Activated effector memory CD4-positive, alpha-beta T cell treated with anti-CD3 and anti-CD28 coated beads, Interleukin-2, amount 50 U/mL, for 16 hours (primary cell): ENCODE measurements around the gene RPS15.
"Not testable (repeated sequence)": the region's sequence is repeated elsewhere in the genome, so short reads cannot be mapped to it uniquely, and the experiment has no call there.

ENCODE experiments used
- DNase-seq: peaks from one replicate; pipeline ENCODE4 v3.0.0-alpha.2; 2020

Gene RPS15

DNA sequence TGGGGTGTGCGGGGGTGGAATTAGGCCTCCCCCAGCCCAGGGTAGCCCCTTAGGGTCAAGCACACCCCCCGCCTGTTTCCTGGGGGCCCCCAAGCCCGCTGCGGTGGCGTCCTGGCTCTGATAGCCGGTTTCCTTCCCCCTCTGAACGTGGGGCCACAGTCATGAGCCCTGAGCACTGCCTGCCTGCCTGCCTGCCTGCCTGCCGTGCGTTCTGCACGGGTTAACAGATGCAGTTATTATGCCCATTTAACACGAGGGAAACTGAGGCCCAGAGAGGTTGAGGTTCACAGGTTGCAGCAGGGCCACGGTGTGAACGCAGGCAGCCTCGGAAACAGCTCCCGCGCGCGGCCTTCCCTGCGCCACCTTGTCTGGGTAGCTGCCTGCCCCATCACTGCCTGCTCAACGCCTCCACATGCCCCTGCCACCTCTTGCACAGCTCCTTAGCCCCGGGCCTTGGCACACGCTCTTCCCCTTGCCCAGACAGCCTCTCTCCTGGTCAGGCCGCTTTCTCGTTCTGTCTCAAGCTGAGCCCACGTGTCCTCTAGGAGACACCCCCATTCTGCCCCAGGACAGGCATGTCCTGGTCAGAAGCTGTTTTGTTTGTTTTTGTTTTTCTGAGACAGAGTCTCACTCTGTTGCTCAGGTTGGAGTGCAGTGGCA lies 35.7 kb upstream of the RPS15 start:
- DNase-seq: no peak

DNA sequence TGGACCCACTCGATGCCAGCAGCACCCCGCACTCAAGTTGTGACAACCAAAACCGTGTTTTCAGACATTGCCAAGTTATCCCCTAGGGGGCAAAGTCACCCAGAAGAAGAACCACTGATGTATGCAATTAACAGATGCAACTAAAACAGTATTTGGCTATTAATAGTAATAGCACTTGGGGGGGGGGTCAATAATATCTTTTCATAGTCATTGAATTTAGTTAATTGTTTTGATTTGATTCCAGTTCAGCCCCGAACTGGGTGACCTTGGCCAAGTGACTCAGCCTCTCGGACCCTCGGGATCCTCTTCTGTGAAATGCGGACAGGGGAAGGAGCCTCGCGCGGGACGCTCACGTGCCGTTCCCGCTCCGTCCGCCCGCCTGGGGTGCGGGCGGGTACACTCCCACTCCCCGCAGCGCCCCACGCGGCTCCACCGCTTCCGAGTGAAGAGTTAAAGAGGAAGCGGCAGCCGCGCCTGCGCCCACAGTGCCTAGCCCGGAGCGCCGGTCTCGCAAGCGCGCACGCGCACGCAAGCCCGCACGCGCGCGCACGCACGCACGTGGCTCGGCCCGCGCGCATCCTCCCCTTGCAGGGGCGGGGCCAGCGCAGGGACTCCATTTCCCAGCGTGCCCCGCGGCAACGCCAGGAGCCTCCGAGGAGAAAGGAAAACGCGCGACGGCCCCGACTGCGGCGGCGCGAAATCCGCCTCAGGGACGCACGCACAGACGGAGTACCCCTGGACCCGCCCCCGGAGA lies 31.2 kb upstream of the RPS15 start:
- peak; percentile 100 for DNase-seq

DNA sequence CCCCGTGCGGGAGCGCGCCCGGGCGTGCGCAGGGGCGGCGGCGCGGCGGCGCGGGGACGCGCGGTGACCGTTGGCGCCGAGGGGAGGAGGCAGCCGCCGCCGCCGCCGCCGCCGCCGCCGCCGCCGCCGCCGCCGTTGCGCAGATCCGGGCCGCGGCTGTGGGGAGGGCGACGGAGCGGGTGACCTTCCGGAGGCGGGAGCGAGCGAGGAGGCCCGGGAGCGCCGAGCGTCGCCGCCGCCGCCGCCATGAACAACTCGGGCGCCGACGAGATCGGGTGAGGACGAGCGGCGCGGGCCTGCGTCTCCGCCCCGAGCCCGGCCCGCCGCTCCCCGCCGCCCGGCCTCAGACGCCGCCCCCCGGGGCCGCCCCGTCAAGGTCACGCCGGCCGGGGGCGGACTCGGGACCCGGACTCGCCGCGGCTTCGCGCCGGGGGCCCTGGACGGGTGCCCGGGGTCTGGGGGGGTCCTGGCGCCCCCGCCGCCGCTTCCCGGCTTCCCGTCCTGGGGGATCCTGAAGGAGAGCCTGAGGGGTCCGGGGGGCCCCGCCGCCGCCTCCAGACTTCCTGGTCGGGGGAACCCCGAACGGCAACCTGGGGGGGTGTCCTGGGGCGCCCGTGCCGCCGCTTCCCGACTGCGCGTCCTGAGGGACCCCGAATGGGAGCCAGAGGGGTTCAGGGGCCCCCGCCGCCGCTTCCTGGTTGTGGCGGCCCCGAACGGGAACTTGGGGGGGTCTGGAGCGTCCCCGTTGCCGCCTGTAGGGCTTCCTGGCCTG lies 30.5 kb upstream of the RPS15 start, which contains the start of gene DAZAP1:
Gene DAZAP1 (plus strand): TSS at position 59 of the 772 bp plus-strand sequence. CDS start 188 bp downstream, at position 247.
- DNase-seq: no peak

DNA sequence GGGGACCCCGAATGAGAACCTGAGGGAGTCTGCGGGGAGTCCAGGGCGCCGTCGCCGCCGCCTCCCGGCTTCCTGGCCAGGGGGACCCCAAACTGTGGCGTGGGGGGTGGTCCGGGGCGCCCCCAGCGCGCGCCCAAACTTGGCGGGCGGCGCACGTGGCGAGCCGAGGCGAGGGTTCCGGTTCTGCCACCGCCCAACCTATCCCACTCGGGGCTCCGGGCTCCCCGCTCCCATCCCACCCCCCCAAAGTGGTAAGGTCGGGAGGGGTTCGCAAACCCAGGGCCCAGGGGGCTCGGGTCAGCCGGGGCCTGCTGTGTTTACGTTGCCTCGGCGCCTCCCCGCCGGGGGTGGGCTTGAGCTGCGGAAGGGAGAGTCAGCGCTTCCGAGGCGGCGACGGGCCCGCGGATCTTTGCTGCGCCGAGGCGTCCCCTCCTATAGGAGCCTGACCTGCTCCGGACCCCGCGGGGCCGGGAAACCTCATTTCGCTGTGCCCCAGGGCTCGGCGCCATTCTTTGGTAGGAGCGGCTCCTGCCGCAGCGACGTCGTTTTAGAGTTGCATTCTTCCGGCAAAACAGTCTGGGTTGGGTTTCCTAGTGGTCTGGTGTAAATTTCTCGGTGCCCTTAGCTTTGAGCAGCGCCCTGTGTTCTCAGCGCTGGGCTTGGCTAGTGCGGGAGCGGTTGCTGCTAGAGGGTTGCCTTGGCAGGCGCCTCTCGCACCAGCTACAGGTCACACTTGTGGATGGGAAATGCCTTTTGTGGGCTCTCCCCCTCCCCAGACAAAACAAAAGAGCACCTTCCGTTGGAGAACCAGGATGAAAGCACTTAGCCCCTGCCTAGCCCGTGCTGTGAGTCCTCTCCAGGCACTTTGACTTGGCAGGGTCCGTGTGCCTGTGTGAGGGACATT lies 29.6 kb upstream of the RPS15 start:
- DNase-seq: peak; percentile 86

DNA sequence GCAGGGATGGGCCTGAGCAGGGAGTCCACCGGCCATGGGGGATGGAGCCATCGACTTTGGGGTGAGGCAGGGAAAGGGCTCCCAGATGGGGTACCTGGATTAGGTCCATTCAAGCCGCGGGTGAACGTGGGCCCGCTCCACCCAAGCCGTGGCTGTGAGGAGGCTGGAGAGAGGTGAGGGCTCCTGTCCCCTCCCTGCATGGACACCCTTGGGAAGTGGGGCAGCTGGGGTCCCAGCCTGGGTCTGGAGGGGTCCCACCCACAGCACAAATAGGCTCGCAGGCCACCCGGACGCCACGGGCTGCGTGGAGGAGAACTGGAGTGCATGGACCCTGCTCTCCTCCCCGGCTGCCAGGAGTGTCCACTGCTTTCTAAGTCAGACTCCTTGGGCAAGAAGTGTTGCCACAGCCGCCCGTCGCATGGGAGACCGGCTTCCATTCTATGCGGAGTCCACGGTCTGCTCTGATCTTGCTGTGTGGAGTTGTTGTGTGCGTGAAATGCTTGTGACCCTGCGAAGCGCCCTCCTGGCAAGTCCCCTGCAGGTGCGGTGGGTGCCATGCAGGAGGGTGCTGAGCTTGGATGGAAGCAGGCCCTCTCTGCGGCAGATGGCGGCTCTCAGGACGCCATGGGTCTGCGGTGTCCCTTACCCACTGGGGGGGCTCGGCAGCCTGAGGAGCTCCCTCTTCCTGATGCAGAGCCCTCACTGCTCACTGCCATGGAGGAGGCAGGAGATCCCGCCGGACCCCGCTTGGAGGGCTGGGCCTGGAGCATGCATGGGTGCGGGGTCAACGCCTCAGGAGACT lies 28.8 kb upstream of the RPS15 start:
- DNase-seq: no peak

DNA sequence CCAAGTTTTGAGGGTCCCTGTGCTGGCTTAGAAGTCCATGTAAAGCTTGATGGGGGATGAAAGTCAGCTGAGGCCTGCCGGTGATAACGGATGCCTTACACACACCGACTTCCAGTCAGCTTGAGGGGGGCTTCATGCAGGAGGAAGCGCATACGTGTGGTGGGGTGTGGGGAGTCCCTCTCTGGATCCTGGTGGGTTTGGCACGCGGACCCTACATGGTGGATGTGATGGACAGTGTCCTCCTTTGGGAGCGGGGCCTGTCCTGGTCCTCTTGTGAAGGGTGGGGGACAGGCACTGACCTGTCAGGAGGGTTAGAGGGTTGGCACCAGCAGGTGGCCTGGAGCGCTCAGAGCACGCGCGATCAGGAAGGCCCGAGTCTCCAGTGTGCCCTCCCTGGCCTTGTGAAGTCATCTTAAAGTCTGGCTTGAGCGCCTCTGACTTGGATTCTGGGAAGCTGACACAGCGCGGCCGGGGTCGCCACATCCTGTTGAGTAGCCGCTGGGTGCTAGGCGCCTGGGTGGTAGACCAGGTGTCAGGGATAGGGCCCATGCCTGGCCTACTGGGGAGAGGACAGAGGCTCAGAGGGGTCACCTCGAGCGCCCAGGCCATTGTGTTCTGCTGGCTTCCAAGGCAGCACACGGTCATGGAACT lies 27.9 kb upstream of the RPS15 start:
- no peak for DNase-seq

DNA sequence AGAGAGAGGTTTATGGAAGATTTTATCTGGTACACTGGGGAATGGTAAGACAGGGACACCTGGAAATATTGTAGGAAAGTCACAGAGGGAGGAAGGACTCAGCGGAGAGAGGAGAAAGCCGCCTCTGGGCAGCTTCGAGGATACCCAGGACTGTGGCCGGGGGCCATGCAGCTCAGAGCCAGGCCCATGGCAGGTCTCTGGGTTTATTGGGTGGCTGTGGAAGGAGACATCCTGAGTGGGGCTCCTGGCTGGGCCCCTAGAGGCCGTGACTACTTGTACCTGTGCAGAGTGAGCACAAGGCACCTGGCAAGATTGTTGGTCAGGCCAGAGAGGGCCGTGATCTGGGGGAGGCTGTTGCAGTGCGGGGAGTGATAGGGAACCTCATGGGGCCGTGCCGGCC lies 27.4 kb upstream of the RPS15 start:
- DNase-seq: no peak

DNA sequence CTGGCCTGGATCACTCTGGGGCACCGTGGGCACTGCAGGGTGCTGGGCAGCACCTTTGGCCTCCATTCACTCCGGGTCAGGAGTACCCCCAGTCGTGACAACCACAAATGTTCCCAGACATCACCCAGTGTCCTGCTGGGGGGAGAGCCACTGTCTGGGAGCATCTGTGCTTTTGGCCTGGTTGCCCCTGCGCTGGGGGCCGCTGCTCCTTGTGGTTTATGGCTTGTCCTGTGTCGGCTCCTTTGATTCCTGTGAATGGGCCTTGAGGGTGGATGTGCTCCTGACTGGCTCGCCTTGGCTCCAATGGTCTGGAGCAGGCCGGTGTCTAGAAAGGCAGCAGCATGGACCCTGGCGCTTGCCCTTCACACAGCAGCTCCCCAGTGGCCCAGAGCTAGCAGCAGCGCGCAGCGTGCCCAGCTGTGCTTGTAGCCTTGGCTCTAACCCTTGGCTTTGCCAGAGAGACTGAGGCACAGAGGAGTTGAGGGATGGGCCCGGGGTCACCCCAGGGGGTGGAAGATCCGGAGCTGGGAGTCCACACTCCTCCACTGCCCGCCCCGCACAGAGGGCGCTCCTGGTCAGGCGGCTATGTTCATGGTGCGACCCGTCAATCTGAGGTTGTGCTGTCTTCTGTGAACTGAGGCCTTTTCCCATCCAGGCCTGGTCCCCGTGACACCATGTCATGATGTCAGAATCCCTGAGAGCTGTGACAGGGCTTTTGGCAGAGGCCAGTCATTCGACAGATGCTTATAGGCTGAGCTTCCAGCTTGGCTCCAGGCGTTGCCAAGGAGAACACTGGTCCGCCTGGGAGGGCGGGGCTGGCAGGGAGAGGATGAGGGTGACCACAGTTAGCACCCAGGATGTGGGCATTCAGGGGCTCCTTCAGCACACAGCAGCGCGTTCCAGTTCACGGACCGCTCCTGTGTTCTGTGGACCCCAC lies 26.7 kb upstream of the RPS15 start:
- no peak for DNase-seq

DNA sequence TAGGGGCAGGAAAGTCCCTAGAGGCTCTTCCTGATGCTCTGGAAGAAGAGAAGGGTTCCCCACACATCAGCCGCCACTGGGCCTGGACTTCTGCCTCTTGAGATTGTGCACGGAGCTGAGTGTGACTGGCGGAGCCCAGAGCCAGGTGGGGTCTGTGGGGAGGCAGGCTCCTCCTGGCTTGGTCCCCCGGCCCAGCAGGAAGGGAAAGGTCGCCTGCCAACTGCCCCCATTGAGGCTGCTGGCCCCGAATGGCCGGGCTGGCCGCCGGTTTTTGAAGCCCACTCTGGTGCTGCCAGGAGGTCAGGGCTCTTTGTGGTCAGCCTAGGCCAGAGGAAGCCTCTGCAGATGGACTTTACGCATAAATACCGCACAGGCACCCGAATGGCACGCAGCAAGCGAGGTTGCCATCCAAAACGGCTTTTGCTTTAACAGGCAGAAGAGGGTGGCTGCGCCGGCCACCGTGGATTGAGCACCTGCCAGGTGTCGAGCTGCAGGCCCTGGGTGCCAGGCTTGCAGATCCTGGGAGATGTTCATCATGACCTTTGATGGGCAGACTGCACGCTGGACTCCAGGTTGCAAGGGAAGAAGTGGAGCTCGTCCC lies 25.8 kb upstream of the RPS15 start:
- DNase-seq: no peak

DNA sequence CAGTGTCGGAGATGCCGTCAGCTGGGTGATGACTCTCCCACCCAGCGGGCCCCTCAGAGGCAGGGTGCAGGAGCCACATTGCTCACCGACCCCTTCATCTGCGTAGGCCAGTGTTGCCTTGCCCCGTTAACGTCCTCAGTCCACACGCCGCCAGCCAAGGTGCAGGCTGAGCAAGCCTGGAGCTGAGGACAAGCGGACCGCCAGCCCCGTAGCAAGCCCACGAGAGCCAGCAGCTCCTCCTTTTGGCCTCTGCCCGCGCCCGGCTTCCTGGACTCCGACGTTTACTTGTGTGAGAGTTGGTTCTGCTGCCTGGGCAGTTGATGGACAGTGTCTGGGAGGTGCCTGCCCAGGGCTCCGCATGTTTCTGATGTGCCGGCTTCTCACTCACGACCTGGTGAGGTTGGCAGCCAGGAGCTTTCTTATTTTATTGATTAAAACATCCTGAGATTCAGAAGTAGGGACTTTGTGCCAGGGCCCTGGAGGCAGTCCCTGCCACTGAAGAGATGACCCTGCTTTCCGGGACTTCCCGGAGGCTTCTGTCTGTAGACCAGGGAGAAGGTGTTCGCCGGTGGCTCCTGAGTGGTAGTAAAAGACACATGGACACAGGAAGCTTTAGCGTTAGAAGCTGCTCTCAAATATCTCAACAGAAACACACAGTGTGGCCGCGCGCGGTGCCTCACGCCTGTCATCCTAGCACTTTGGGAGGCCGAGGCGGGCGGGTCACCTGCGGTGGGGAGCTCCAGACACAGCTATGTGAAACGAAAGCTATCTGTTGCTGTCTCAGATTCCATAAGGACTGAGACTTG lies 25.0 kb upstream of the RPS15 start:
- DNase-seq: no peak

DNA sequence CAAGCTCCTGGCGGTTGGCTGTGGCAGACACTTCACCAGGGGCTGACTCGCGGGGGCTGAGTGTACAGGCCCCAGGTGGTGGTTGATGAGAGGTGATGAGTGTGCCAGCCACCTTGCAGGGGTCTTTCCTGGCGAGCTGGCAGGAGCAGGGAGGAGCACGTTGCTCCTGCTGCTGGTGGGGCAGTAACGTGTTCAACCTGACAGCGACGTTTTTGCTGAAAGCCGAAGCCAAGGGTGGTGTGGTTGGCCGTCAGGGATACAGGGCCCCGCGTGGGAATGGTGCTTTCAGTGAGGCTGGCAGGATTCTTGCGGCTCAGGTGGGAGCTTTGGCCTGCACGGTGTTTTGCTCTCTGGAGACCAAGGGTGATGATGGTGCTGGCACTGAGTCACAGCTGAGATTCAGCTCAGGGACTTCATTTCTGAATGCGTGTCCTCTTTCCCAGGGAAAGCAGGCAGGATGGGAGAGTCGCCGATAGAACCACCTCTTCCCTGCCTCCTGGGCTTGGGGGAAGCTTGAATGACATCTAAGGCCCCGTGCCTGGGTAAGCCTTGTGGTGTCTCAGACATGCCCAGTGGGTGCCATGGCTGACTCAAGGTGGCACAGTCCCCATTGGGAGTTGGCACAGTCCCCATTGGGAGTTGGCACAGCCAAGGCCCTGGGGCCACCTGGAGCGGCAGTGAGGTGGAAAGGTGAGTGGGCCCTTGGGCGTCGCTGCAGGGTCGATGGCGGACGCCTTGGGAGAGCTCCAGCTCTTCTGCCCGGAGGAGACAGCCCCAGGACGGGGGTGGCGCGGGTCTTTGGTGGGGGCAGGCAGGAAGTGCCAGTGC lies 22.0 kb upstream of the RPS15 start:
- no peak for DNase-seq

DNA sequence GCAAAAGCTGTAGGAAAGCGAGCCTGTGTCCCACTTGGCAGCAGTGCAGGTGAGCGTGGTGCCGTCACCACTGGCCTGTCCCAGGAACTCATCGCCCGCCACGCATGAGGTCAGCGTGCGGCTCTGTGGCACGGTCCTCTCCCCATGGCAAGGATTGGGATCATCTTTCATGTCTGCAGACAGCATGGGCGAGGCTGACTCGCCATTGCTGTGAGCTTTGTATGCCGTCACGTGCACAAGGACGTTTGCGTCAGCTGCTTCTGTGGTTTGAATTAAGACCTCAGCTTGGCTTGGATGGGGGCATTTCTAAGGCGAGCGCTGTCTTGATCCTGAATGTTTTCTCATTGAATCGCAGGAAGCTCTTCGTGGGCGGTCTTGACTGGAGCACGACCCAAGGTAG lies 21.1 kb upstream of the RPS15 start:
- DNase-seq: no peak

DNA sequence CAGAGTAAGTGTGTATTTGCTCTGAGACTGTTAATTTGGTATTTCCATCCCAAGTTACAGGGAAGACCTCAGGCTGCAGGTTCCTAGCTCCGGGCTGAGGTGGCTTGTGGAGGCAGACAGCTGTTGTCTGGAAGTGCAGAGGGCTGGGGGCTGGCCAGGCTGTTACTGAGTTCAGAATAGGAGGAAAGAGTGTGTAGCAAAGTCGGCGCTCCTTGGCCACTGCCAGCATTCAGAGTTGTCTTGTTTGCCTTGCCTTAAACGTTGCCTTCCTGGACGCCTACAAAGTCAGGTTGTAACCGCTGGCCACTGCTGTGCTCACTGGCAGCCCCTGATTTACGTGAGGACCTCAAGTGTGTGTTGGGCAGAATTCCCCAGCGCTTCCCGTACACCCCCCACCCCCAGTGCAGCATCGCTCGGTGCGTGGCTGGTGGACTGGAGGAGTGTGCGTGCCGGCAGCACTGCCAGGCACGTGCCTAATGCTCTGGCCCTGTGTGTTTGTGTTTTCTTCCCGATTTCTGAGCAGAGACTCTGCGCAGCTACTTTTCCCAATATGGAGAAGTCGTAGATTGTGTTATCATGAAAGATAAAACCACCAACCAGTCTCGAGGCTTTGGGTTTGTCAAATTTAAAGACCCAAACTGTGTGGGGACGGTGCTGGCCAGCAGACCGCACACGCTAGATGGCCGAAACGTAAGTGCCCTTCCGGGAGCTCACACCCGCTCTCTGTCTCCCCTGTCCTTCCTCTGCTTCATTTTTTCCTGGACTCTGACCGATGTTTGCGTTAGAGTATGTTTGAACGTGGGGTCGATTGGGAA lies 20.3 kb upstream of the RPS15 start:
- DNase-seq: no peak

DNA sequence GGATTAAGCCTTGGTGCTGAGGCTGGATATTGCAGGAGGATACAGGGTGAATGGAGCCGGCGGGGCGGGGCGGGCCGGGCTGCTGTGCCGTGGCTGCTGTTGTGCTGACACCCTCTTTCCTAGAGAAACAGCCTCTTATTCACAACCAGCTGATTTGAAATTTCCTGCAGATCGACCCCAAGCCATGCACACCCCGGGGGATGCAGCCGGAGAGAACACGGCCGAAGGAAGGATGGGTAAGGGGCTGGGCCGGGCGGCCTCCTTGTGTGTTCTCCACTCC lies 19.8 kb upstream of the RPS15 start:
- no peak for DNase-seq

DNA sequence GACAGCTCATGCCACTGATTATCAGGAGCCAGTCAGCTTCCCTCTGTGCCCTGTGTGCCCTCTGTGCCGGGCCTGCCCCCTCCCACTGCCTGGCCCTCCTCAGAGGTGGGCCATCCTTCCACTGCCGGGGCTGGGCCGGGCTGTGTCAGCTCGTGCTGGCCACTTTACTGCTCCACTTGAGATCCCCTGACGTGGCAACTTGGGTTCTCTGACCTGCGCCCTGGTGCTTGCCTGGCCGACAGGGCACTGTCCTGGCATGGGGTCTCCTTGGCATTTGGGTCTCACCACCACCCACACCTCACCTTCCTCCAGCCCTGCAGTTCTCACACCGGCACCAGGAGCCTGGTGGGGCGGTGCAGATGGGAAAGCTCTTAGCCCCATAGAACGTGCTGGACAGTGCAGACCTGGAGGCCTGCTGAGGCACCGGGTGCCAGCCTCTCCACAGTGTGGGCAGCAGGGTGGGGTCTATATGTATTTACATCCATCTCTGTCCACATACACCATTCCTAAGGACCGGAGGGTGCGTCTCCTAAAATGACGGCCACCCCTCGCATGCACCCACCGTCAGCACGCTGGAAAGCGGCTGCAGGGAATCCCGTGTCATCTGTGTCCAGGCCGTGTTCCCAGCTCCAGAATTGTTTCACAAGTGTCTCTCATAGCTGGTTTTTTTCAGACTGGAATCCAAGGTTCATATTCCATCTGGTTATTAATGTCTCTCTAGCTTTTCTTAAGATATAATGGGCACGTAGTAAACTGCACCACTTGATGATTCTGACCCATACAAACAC lies 19.1 kb upstream of the RPS15 start:
- no peak for DNase-seq

DNA sequence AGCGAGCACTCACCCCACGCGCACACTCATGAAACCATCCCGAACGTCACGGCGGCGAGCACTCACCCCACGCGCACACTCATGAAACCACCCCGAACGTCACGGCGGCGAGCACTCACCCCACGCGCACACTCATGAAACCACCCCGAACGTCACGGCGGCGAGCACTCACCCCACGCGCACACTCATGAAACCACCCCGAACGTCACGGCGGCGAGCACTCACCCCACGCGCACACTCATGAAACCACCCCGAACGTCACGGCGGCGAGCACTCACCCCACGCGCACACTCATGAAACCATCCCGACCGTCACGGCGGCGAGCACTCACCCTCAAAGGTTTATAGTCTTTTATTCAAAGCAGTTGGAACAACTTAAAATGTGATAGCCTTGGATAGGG lies 18.1 kb upstream of the RPS15 start:
- DNase-seq: not testable (repeated sequence)
